ENCODE results near the gene PHYKPL. TPM values are rescaled to one million over a fixed set of nuclear protein-coding genes. Genes with fewer than 3 reads are reported as not detected.

PHYKPL gene
- total RNA-seq, 4 donors from 2014 or later, result 37.3 to 51.2 (median 41.6) TPM

DNA sequence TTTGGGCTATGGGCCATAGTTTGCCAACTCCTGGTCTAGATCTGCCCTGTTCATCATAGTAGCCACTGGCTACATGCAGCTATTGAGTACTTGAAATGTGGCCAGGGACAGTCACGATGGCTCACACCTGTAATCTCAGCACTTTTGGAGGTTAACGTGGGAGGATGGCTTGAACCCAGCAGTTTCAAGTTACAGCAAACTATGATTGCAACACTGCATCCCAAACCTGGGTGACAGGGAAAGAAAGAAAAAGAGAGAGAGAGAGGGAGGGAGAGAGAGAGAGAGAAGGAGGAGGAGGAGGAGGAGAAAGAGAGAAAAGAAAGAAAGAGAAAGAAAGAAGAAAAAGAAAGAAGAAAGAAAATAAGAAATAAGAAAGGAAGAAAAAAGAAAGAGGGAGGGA, 40.4 kb downstream of the PHYKPL start:
- ATAC-seq, result no peak
- Histone ChIP-seq H3K27me3 (peaks cover 30% of the 10 kb centered on the region), H3K4me1 (no peaks in the 10 kb centered on the region), H3K4me3 (no peak overlapping the region), H3K27ac (no peak overlapping the region), H3K9me3 (no peaks in the 10 kb centered on the region), H3K36me3 (no peaks in the 10 kb centered on the region)
- TF ChIP-seq, protein P1, sequence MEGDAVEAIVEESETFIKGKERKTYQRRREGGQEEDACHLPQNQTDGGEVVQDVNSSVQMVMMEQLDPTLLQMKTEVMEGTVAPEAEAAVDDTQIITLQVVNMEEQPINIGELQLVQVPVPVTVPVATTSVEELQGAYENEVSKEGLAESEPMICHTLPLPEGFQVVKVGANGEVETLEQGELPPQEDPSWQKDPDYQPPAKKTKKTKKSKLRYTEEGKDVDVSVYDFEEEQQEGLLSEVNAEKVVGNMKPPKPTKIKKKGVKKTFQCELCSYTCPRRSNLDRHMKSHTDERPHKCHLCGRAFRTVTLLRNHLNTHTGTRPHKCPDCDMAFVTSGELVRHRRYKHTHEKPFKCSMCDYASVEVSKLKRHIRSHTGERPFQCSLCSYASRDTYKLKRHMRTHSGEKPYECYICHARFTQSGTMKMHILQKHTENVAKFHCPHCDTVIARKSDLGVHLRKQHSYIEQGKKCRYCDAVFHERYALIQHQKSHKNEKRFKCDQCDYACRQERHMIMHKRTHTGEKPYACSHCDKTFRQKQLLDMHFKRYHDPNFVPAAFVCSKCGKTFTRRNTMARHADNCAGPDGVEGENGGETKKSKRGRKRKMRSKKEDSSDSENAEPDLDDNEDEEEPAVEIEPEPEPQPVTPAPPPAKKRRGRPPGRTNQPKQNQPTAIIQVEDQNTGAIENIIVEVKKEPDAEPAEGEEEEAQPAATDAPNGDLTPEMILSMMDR (IDR thresholded peaks at IDR 0.05), result no peak
- TF ChIP-seq EP300 (IDR thresholded peaks at IDR 0.05) (no peak), POLR2AphosphoS5 (IDR thresholded peaks at IDR 0.05) (no peak), POLR2A (IDR thresholded peaks at IDR 0.05) (no peak)
- WGBS, 2 donors (ENCODE audit: low coverage in 1 of 2), result 60 to 61% methylated on average over 1 to 2 of the region's 2 CpGs

DNA sequence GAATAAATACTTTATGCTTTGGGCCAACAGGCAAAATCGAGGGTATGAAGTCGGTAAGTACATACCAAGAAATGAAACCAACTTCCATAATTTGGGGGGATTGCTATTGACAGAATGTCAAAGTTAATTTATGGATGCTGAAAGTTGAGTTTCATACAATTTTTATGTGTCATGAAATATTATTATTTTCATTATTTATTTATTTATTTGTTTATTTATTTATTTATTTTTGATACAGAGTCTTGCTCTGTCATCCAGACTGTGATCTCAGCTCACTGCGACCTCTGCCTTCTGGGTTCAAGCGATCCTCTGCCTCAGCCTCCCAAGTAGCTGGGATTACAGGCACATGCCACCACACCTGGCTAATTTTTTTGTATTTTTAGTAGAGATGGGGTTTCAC, 40.9 kb downstream of the PHYKPL start:
- no peaks in the 10 kb centered on the region for H3K4me1 ChIP-seq
- no peak overlapping the region for H3K4me3 ChIP-seq
- H3K27me3 ChIP-seq, result peaks cover 30% of the 10 kb centered on the region
- no peaks in the 10 kb centered on the region for H3K36me3 ChIP-seq
- no peak for ATAC-seq
- H3K27ac ChIP-seq, result no peak overlapping the region
- no peaks in the 10 kb centered on the region for H3K9me3 ChIP-seq
- WGBS, 2 donors (ENCODE audit: low coverage in 1 of 2), result 67 to 81% methylated on average over 3 to 4 of the region's 4 CpGs
- TF ChIP-seq POLR2A (IDR thresholded peaks at IDR 0.05) (no peak), EP300 (IDR thresholded peaks at IDR 0.05) (no peak), POLR2AphosphoS5 (IDR thresholded peaks at IDR 0.05) (no peak)
- TF ChIP-seq, protein P1 (IDR thresholded peaks at IDR 0.05), result no peak

DNA sequence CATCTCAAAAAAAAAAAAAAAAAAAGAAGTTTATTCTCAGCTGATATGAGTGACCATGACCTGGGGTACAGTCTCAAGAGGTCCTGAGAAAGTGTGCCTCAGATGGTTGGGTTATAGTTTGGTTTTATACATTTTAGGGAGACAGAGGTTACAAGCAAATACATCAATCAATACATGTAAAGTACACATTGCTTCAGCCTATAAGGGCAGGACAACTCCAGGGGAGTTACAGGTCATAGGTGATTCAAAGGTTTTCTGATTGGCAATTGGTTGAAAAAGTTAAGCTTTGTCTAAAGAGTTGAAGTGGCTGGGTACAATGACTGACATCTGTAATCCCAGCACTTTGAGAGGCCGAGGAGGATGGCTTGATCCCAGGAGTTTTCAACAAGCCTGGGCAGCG, 43.2 kb downstream of the PHYKPL start:
- Histone ChIP-seq H3K4me3 (no peak overlapping the region), H3K4me1 (no peaks in the 10 kb centered on the region), H3K9me3 (no peaks in the 10 kb centered on the region), H3K36me3 (no peaks in the 10 kb centered on the region), H3K27ac (no peak overlapping the region), H3K27me3 (peaks cover 30% of the 10 kb centered on the region)
- no peak for ATAC-seq
- 33 to 50% methylated on average over 2 of the region's 2 CpGs for WGBS, 2 donors (ENCODE audit: low coverage in 1 of 2)
- TF ChIP-seq POLR2AphosphoS5 (IDR thresholded peaks at IDR 0.05), result no peak
- TF ChIP-seq, protein P1 (IDR thresholded peaks at IDR 0.05), result no peak
- no peak for TF ChIP-seq POLR2A (IDR thresholded peaks at IDR 0.05)
- no peak for TF ChIP-seq EP300 (IDR thresholded peaks at IDR 0.05)

DNA sequence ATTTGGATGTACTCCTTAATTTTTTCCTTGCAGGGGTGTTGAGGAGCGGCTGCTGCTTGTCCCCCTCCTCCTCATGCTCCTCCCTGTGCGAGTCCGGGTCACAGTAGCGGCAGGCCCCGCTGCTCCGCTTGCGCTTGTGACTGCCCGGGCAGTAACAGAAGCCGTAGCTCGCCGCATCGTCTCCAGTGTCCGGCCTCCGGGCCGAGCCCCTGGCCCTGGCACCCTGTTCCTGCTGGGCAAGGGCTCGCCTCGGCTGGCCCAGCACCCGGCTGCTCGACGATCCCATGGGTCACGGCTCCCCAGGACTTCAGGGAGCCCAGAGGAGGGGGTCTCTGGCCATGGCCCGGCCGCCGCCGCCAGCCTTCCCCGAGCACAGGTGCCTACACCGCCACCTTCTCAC, 45.6 kb downstream of the PHYKPL start, which contains the start of gene GMCL2:
Gene GMCL2 (minus strand): TSS at position 358 of the 400 bp plus-strand sequence. CDS start 72 bp downstream, at position 286.
- no peaks in the 10 kb centered on the region for H3K9me3 ChIP-seq
- H3K4me1 ChIP-seq, result no peaks in the 10 kb centered on the region
- no peak within 1 kb of the TSS for H3K4me3 ChIP-seq
- no peak within 1 kb of the TSS for H3K27ac ChIP-seq
- WGBS, 2 donors (ENCODE audit: low coverage in 1 of 2), result 92 to 100% methylated on average over 3 to 7 of the region's 27 CpGs
- ATAC-seq, result no peak
- no peaks in the 10 kb centered on the region for H3K36me3 ChIP-seq
- TF ChIP-seq, protein P1 (IDR thresholded peaks at IDR 0.05), result no peak
- no peak for TF ChIP-seq POLR2AphosphoS5 (IDR thresholded peaks at IDR 0.05)
- H3K27me3 ChIP-seq, result peaks cover 14% of the 10 kb centered on the region

DNA sequence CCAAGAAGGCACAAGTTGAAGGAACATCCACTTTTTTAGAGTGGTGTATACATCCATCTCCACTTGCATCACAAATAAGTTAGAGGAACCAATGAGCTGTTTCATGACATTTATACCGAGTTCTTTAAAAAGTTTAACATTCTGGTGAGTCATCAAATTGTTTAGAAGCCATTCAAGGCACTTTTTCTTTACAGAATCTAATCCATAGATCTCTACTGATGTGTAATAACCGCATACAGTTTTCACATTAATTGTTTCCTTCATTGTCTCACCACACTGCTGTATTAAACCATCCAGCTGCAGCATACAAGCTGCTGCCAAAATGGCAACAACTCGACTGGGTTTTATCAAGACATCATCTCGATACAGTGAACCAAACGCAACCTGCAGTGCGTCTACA, 46.2 kb downstream of the PHYKPL start:
- Histone ChIP-seq H3K4me1 (no peaks in the 10 kb centered on the region), H3K4me3 (no peak overlapping the region), H3K9me3 (no peaks in the 10 kb centered on the region), H3K27ac (no peak overlapping the region), H3K27me3 (peaks cover 17% of the 10 kb centered on the region), H3K36me3 (no peaks in the 10 kb centered on the region)
- WGBS, 2 donors (ENCODE audit: low coverage in 1 of 2), result 31 to 40% methylated on average over 6 of the region's 6 CpGs
- ATAC-seq, result no peak
- TF ChIP-seq POLR2AphosphoS5 (IDR thresholded peaks at IDR 0.05) (no peak), EP300 (IDR thresholded peaks at IDR 0.05) (no peak), POLR2A (IDR thresholded peaks at IDR 0.05) (no peak)
